Measurements from ENCODE around the gene ANLN.

Gene ANLN

DNA sequence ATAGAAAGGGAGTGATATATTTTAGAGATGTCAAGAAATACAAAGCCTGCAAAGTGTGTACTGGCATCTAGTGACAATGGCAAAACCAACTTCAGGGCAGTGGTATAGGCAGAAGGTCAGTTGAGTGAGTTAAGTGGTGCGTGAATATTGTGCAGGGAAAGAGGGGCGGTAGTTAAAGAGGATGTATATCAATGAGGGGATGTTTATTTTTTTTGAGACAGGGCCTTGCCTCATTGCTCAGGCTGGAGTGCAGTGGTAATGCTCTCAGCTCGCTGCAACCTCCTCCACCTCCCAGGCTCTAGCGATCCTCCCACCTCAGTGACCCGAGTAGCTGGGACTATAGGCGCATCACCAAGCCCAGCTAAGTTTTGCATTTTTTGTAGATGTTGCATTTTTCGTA lies 13.8 kb downstream of the ANLN start:
- Histone ChIP-seq H3K36me3 (ENCODE audit: control insufficient read depth in 2 of 2, insufficient read depth in 1 of 2, low read length in 2 of 2) (peaks cover 59 to 85% of the 10 kb centered on the region in 2 experiments), H3K4me3 (ENCODE audit: low read depth, low read length) (no peak overlapping the region), H3K27ac (ENCODE audit: extremely low read depth, low read depth, low read length) (no peak overlapping the region), H3K4me1 (ENCODE audit: control insufficient read depth, insufficient read depth, low read length) (no peaks in the 10 kb centered on the region), H3K9me3 (ENCODE audit: control insufficient read depth, insufficient read depth, low read depth, low read length) (no peaks in the 10 kb centered on the region)
- TF ChIP-seq ZNF660 (tag by site-specific recombination; IDR thresholded peaks at IDR 0.05) (no peak), BCL11B (tag by site-specific recombination; IDR thresholded peaks at IDR 0.05; ENCODE audit: low read depth) (no peak), FEZF1 (tag by site-specific recombination; IDR thresholded peaks at IDR 0.05) (no peak)
- TF ChIP-seq, protein P1, sequence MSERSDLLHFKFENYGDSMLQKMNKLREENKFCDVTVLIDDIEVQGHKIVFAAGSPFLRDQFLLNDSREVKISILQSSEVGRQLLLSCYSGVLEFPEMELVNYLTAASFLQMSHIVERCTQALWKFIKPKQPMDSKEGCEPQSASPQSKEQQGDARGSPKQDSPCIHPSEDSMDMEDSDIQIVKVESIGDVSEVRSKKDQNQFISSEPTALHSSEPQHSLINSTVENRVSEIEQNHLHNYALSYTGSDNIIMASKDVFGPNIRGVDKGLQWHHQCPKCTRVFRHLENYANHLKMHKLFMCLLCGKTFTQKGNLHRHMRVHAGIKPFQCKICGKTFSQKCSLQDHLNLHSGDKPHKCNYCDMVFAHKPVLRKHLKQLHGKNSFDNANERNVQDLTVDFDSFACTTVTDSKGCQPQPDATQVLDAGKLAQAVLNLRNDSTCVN (tag by site-specific recombination; optimal IDR thresholded peaks at IDR 0.05) = no peak
- ChIA-PET POLR2A (no interaction called here), CTCF (no interaction called here)

DNA sequence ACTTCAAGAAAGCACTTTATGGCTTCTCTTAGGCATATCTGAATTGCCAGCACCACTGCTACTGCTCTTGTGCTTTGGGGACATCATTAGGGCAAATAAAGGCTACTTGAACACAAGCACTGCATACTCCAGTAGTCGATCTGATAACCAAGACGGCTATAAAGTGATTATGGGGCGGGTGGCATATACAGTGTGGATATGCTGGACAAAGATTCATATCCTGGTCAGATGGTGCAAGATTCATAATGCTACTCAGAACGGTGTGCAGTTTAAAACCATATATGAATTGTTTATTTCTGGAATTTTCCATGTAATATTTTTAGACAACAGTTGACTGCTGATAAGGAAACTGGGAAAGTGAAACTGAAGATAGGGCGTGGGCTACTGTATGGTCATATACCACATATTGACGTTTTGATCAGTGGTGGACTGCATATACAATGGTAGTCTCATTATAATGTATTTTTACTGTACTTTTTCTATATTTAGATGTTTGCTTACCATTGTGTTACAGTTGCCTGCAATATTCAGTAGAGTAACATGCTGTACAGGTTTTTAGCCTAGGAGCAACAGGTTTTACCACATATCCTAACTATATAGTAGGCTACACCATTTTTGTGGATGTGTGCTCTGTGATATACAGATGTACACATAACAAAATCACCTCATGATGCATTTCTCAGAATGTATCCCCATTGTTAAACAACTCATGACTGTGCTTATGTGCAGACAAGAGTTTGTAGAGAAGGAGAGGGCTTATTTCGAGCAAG lies 15.2 kb downstream of the ANLN start:
- ChIA-PET POLR2A (no interaction called here), CTCF (no interaction called here)
- TF ChIP-seq GLIS2 (tag by site-specific recombination; IDR thresholded peaks at IDR 0.05) = no peak
- TF ChIP-seq ZNF623 (tag by site-specific recombination; IDR thresholded peaks at IDR 0.05) = no peak
- TF ChIP-seq MYNN (tag by site-specific recombination; IDR thresholded peaks at IDR 0.05; ENCODE audit: borderline replicate concordance) = no peak
- peak; percentile 71 for TF ChIP-seq SCRT2 (tag by site-specific recombination; IDR thresholded peaks at IDR 0.05)
- no peak for TF ChIP-seq ZNF146 (tag by site-specific recombination; IDR thresholded peaks at IDR 0.05)
- TF ChIP-seq ZNF510 (tag by site-specific recombination; IDR thresholded peaks at IDR 0.05; ENCODE audit: insufficient replicate concordance) = no peak
- TF ChIP-seq, protein P2, sequence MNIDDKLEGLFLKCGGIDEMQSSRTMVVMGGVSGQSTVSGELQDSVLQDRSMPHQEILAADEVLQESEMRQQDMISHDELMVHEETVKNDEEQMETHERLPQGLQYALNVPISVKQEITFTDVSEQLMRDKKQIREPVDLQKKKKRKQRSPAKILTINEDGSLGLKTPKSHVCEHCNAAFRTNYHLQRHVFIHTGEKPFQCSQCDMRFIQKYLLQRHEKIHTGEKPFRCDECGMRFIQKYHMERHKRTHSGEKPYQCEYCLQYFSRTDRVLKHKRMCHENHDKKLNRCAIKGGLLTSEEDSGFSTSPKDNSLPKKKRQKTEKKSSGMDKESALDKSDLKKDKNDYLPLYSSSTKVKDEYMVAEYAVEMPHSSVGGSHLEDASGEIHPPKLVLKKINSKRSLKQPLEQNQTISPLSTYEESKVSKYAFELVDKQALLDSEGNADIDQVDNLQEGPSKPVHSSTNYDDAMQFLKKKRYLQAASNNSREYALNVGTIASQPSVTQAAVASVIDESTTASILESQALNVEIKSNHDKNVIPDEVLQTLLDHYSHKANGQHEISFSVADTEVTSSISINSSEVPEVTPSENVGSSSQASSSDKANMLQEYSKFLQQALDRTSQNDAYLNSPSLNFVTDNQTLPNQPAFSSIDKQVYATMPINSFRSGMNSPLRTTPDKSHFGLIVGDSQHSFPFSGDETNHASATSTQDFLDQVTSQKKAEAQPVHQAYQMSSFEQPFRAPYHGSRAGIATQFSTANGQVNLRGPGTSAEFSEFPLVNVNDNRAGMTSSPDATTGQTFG (tag by site-specific recombination; IDR thresholded peaks at IDR 0.05; ENCODE audit: borderline replicate concordance) = no peak
- Histone ChIP-seq H3K9me3 (ENCODE audit: control insufficient read depth, insufficient read depth, low read depth, low read length) (no peaks in the 10 kb centered on the region), H3K4me3 (ENCODE audit: low read depth, low read length) (no peak overlapping the region), H3K36me3 (ENCODE audit: control insufficient read depth in 2 of 2, insufficient read depth in 1 of 2, low read length in 2 of 2) (peaks cover 50 to 80% of the 10 kb centered on the region in 2 experiments), H3K27ac (ENCODE audit: extremely low read depth, low read depth, low read length) (no peak overlapping the region), H3K4me1 (ENCODE audit: control insufficient read depth, insufficient read depth, low read length) (peaks cover 8% of the 10 kb centered on the region)

DNA sequence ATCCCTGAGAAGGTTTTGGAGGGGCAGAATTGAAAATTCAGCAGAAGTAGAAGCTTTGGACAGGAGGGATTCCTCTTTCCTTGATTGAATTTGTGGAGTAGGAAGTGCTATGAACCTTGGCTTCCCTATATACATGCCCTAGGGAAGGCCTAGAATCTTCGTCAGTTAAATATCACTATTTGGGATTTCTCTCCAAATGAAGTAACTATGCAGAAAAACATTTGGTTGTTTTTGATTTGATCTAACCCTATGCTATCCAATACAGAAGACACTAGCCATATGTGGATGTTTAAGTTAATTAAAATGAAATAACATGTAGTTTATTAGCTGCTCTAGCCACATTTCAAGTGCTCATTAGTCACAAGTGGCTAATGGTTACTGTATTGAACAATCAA lies 15.7 kb downstream of the ANLN start:
- Histone ChIP-seq H3K36me3 (ENCODE audit: control insufficient read depth in 2 of 2, insufficient read depth in 1 of 2, low read length in 2 of 2) (peaks cover 48 to 78% of the 10 kb centered on the region in 2 experiments), H3K4me1 (ENCODE audit: control insufficient read depth, insufficient read depth, low read length) (peaks cover 8% of the 10 kb centered on the region), H3K27ac (ENCODE audit: extremely low read depth, low read depth, low read length) (no peak overlapping the region), H3K9me3 (ENCODE audit: control insufficient read depth, insufficient read depth, low read depth, low read length) (no peaks in the 10 kb centered on the region), H3K4me3 (ENCODE audit: low read depth, low read length) (no peak overlapping the region)
- TF ChIP-seq TRIM28 (IDR thresholded peaks at IDR 0.05; ENCODE audit: borderline replicate concordance, low read length) = no peak
- no peak for TF ChIP-seq KLF8 (tag by site-specific recombination; IDR thresholded peaks at IDR 0.05)
- TF ChIP-seq, protein P3, sequence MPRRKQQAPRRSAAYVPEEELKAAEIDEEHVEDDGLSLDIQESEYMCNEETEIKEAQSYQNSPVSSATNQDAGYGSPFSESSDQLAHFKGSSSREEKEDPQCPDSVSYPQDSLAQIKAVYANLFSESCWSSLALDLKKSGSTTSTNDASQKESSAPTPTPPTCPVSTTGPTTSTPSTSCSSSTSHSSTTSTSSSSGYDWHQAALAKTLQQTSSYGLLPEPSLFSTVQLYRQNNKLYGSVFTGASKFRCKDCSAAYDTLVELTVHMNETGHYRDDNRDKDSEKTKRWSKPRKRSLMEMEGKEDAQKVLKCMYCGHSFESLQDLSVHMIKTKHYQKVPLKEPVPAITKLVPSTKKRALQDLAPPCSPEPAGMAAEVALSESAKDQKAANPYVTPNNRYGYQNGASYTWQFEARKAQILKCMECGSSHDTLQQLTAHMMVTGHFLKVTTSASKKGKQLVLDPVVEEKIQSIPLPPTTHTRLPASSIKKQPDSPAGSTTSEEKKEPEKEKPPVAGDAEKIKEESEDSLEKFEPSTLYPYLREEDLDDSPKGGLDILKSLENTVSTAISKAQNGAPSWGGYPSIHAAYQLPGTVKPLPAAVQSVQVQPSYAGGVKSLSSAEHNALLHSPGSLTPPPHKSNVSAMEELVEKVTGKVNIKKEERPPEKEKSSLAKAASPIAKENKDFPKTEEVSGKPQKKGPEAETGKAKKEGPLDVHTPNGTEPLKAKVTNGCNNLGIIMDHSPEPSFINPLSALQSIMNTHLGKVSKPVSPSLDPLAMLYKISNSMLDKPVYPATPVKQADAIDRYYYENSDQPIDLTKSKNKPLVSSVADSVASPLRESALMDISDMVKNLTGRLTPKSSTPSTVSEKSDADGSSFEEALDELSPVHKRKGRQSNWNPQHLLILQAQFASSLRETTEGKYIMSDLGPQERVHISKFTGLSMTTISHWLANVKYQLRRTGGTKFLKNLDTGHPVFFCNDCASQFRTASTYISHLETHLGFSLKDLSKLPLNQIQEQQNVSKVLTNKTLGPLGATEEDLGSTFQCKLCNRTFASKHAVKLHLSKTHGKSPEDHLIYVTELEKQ (tag by site-specific recombination; IDR thresholded peaks at IDR 0.05; ENCODE audit: borderline replicate concordance) = no peak
- TF ChIP-seq TCF7L2 (IDR thresholded peaks at IDR 0.05; ENCODE audit: borderline replicate concordance, low read depth, low read length) = no peak
- TF ChIP-seq ZNF514 (tag by site-specific recombination; IDR thresholded peaks at IDR 0.05) = no peak
- ChIA-PET POLR2A (interaction anchor here (0.7 kb wide), 1 partner anchor 16 kb away, joined by 3 read pairs; the partner anchor contains the start of gene ANLN), CTCF (no interaction called here)

All from HEK293 (cell line).